HG03039 (cell line): Measurements from ENCODE around the gene COBL.
"Not testable (repeated sequence)": the region's sequence is repeated elsewhere in the genome, so short reads cannot be mapped to it uniquely, and the experiment has no call there.

ENCODE experiments used
- ATAC-seq: cut with Tn5 transposase; IDR thresholded peaks from one replicate; pipeline ENCODE4 v1.9.1; 2021; ENCODE audit warnings: mild to moderate bottlenecking, moderate library complexity; ENCODE audit not compliant: unreplicated experiment

COBL gene

DNA sequence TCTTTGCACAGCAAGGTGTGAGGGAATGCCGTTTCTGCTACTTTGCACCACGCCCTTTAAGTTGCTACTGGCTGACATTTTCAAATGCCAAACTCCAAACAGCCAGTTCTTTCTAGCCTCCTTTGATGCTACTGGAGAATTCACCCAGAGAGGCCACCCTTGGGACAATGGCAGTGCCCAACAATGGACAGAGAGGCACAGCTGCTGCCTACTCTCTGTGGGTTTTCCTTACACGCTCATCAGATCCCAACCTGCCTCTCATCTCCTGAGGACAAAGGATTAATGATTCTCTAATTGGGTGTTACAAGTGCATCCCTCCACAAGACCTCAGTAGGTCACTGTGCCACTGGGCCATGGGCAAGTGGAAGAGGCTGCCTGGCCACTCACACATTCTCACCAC, 105.8 kb downstream of the COBL start:
- ATAC-seq, result no peak

DNA sequence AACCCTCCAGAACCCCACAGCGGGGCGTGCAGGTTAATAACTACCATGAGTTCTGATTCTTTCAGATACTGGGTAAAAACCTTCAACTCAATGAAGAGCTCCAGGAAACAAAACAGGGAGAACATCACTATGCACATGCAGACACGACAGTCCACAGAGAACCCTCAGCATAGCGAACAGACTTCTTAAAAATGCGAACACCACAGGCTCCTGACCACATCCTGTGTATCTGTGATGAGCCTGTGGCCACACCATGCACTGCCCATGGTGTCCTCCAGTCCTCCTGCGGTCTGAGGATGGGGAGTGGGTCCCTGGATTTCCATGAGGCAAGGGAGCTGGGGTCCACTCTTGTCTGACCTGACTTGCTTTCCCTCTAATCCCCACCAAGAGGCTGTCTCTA, 107.2 kb downstream of the COBL start:
- no peak for ATAC-seq

DNA sequence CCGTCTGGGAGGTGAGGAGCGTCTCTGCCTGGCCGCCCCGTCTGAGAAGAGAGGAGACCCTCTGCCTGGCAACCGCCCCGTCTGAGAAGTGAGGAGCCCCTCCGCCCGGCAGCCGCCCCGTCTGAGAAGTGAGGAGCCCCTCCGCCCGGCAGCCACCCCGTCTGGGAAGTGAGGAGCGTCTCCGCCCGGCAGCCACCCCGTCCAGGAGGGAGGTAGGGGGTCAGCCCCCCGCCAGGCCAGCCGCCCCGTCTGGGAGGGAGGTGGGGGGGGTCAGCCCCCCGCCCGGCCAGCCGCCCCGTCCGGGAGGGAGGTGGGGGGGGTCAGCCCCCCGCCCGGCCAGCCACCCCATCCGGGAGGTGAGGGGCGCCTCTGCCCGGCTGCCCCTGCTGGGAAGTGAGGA, 108.5 kb downstream of the COBL start:
- not testable (repeated sequence) for ATAC-seq

DNA sequence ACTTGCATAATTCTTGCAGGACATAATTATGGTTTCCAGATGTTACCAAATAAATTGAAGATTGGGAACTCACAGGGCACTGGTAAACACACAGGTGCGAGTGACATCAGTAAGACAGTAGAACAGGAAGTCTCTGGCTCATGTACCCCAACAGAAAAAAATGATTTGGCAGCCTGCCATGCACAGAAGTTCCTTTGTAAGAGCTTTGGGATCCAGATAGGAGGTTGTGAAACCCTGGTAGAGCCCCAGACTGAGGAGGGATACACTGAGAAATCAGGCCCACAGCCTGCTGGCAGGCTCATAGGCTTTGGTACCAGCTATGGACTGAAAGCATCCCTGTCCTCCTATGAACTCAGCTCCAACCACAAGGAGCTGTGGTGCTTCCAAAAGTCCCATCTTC, 118.0 kb downstream of the COBL start:
- no peak for ATAC-seq

DNA sequence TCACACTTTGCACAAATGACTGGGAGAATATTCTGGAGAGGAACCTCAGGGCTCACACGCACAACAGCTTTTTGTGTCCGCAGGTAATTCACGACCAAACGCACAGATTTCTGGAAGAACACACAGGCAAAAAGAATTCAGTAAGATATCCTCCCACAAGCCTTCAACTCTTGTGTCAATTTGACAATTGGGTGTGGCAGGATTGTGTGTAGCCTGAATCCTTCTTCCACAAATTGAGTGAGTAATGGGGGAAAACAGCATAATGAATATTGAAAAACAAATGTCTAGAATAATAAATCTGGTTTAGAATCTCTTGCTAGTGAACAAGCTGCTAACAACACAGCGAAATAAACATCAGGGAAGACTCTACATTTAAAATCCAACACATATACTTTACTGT, 125.6 kb downstream of the COBL start:
- no peak for ATAC-seq

DNA sequence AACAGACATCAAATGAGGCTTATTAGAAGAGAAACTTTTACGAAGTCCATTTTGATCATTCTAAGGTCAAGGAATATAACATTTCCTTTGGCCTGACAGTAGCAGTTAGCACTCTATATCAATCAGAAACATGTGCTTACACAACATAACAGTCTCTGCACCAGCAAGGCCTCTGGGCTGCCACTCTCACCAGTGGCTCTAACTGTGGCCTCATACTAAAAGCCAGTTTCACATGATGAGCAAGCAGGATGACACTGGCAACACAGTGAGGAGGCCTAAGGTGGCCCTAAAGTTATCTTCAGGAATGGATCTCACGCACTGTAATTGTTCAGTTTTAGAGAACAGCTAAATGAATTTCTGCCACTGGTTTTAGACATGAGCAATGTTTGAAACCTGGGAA, 126.8 kb downstream of the COBL start:
- ATAC-seq, result no peak

DNA sequence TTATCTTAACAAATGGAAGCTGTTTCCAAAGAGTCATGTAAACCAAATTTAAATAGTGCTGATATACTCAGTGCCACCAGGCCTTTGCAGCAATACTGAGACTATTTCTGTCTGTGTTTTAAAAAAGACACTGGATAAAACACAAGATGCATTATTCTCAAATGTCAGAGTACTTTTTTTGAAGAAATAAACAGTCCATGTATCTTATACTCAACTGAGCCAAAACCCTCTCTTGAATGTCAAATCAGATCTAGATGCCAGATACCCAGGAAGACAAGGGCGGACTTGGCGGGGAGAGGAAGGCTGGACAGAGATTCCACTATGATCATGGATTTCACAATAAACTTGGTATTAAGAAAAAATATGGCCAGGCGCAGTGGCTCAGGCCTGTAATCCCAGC, 127.6 kb downstream of the COBL start:
- no peak for ATAC-seq

DNA sequence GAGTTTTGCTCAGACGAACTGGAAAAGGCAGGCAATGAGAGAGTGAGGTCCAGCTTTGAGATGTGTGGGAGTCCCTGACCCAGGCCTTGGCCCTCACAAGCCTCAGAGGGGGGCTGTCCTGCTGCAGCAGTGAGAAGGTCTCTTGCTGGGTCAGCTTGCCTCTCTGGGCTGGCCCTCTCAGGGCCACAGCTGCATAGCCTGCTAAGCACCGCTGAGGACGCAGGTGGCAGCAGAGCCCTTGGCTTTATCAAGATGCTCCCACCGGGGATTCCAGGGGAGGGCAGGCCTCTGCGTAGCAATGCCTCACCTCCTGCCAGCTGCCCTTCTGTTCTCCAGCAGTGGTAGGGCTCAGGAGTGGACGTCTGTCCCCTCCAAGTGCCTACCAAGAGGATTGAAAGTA, 128.7 kb downstream of the COBL start:
- no peak for ATAC-seq

DNA sequence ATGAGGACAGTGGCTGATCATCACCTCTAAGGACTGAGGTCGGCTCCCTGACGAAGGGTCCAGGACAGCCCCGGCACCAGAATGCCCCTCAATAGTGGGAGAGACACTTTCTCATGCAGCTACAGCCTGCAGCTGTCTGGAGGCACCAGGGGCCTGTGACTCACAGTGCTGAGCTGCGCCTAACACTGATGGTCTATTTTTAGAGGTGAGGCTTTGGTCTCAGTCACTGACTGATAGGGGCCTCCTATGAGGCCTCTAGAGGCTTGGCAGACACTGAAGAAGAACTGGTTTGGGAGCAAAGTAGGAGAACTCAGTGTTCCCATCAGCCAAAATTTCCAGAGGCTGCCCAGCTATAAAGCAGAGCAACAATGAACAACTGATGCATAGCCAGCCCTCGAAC, 130.1 kb downstream of the COBL start:
- no peak for ATAC-seq

DNA sequence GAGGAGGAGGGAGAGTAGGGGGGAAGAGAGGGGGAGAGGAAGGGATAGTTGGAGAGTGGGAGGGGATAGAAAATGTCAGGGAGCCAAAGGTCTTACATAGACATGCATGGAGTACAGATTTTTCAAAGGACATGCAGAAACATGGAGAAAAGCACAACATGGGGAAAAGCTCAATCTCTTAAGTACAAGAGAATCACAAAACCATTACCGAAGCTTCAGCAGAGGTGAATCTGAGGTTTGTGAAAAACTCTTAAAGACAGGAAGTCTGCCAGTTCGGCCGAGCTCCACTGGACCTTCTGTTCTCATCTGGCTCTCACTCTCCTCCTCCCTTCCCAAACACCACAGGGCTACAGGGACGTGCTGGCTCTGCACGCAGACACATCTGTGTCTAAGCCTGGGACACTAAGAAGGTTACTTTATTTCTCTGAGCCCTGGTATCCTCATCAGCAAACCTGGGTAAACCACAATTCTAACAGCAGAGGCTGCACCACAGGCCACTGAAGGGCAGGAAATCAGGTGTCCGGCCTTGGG, 133.9 kb downstream of the COBL start:
- no peak for ATAC-seq

DNA sequence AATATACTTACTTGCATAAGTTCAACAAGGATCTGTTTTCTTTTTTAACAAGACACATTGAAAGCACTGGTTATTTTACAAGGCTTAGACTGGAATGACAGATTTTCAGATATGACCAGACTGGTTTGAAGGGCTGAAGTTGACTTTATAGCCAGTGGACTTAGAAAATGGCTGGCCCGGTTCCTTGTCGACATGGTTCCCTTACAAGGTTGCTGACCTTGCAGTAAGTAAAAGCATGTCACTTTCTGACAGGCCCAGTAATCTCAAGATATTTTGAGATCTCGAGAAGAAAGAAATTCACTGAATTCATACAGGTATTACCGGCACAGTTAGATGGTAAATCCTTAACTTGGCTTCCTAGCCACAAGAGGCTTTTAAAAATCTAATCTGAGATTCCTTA, 136.5 kb downstream of the COBL start:
- ATAC-seq, result no peak

DNA sequence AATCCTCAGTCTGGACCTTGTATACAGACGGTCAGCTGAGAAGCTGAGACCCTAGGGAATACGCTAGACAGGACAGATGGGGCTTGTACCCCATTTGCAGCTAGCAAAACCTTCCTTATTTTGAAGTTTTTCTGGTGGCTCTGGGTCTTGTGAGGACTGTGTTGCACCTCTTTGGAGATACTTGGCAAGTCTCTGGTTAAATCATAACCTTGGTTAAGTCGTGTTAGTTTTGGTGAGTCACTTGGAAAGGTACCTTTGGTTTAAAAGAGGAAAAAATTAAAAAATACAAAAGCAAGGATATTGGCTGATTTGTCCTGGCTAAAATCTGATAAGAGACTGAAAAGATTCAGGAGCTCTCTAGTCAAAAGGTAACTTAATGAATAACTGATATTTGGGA, 140.6 kb downstream of the COBL start:
- no peak for ATAC-seq

DNA sequence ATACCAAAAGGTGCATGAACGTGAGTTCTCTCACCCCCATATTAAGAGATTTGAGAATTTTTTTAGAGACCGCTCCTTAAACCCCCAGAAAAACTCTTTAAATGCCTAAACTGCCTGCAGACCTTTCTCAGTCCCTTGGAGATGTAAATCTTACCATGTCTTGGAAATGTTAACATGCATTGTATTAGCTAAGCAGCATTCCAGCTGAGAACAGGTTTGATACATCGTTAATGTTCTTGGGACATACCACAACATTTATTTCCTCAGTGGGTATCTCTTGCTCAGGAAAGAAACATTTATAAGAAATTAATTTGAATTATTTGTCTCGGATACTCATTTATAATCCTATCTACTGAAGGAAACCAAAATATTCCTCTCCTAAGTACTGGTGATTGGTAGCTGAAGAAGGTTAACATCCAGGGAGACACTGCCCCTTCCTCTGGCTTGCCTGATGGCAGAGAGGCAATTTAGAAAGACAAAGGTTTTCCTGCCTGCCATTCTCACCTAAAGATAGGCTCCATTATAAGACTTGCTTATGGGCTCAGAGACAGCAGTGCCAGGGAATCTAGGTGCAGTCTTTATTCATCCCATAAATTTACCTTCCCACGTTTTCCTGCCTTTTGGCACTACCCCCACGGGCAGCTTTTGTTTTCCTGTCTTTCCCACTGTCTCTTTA, 141.2 kb downstream of the COBL start:
- ATAC-seq, result no peak

DNA sequence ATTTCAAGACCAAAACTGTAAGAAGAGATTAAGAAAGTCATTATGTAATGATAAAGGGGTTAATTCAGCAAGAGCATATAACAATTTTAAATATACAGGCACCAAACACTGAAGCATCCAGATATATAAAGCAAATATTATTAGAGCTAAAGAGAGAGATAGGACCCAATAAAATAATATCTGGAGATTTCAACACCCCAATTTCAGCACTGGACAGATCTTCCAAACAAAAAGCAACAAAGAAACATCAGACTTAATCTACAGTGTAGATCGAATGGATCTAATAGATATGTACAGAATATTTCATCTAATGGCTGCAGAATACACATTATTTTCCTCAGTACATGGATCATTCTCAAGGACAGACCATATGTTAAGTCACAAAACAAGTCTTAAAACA, 151.3 kb downstream of the COBL start:
- ATAC-seq, result no peak

DNA sequence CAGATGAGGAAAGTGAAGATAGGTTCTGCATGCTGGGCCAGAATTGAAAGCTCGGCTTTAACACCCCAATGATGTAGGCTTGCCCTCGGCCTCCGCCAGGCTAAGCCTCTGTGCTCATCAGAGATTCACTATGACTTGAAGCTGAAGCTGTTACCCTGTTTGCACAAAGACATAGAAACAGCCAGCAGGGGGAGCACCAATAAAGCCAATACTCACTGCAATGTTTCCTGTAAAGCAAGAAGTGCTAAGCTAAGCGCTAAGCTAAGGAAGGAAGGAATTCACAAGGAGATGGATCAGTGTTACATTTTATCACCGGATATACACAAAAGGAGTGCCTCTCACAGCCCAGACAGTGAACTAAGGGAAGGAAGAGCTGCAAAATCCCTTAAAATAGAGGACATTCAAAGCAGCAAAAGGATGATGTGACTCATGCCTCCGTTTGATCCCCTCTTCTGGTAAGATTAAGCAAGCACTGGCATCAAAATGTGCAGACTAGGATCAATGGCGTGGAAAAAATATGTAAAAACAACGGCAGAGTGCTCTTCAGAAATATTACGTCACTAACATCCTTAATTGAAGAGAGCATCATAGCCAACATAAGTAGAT, 153.8 kb downstream of the COBL start:
- ATAC-seq, result peak; percentile 97

DNA sequence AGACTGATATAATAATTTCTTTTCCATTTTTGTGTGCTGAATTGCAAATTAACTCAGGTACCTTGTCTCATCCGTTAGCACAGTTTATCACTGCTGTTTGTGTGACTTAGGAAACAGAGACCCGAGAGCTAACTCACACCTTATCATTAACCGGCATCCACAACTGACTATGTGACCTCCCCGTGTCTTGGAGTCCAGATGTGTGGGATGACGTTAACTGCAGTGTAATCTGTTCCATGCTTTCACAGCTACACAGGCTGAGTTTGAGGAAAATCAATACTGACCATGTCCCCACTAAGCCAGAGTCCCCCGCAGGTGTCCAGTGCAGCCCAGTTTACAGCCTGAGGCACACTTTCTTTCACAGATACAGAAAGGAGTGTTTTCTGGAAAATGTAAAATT, 154.7 kb downstream of the COBL start:
- no peak for ATAC-seq

DNA sequence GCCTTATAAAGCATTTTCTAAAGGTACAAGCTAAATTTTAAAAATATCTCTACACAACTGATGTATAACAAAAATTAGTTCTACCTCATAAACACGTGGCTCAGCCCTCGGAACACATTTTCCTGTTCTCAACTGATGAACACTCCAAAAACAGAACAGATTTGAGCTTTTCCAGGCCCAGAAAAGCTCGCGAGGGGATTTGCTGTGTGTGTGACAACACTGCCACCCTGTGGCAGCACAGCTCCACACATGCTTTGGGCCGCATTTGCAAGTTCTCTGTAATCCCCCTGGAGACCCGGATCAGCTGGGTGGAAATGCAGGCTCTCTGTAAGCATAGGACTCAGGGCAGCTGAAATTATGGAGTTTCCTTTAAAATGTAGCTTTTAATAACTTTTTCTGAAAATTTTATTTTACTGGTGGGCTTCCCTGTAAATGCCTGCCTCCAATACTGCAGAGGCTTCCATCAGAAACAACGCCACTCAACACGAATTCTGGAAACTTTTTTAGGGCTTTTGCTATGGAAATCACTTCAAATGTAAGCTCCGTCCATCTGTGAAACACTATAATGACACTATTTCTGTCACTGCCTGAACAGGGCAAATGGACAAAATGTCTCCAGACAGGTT, 155.5 kb downstream of the COBL start:
- ATAC-seq, result no peak

DNA sequence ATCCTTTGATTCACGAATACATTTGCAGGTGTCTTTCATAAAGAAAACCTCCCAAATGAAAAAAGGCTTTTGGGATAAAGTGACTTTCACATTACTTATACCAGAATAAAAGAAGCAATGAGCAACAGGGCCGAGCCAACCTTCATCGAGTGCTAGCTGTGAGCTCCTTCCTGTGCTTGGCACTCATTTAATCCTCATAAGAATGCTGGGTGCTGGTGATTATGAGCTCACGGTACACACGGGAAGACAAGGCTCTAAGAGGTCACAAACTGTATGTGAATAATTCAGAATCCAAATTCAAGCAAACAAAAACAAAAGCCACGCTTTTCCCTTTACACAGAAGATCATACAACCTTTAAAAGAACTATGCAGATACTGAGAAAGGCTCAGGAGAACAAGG, 156.2 kb downstream of the COBL start:
- no peak for ATAC-seq

DNA sequence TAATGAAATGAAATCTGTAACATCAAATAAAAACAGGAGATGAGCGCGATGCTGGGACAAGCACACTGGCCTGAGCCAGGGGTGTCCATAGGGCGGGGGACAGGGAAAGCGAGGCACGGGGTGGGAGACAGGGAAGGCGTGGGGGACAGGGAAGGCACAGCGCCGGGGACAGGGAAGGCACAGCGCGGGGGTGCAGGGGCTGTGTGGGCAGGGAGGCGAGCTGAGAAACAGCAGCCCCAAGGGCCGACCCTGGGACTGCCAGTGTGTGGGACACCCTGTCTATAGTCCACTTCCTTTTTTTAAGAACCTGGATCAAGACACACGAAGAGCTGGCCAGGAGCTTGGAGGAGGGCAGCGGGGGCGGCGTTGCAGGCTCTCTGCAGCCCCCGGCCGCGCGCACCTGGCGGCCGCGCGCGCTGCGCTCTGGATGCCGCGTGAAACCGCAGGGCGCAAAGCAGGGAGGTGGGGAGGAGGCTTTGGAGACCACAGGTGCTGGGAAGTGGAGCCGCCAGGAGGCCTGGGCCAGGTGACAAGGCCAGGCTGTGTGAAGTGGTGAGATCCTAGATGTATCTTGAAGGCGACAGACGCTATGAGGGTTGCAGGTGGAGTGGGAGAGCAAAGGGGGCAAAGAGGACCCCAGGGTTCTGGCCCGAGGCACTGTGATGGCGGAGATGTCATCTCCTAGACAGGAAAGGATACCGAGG, 157.7 kb downstream of the COBL start:
- no peak for ATAC-seq

DNA sequence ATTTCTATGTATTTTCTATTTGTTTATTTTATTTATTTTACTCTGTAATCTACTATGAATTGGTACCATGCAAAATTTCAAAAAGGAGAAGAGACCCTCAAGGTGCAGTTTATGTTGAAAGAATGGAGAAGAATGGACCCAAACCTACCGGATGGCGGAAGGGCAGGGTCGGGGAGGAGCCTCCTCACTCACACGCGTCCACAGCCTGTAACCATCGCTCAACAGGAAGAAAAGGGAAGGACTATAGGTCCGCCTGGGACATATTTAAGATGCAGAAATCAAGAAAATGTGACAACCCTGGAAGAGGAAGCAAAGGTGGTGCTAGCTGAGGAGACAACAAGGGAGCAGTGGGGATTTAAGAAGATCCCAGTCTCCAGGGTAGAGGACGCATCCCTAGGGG, 158.4 kb downstream of the COBL start:
- no peak for ATAC-seq

DNA sequence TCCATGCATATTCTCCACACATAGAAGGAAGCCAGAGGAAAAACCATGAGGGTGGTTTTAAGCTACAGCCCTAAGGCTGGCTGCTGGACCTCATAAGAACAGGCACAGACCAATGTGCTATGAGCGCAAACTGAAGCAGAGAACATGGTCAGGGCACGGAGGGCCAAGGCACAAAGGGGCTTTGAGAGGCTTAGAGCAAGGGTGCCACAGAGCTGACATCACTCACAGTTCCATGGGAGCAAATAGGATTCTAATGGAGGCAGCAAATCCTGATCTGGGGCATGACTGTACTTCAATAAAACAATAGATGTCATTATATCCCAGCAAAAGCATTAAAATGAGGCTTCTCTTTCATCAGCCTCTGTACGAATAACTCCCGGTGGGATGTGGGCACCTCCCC, 162.4 kb downstream of the COBL start:
- no peak for ATAC-seq

DNA sequence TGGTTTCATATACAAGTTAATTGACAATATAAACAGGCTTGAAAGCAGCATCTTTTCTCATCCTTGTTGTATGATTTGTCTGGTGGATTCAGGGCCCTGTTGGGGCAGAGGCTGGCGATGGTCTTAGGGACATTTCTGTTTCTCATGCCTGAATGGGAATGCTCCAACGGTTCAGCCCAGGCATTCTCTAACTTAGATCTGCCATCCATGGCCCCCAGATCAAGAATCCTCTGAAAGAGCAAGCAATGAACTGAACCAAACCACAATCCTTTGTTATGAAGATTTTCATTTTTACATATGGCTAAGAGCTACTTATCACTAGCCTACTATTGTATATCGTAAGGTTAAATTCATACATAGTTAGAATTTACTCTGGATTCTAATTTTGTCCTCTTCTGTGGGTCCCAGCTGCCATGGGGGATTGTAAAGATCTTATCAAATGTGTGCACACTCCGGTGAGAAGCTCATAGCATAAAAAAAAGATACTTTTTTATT, 163.9 kb downstream of the COBL start:
- no peak for ATAC-seq
